OCI-LY7 (cell line): ENCODE measurements around the gene MBTD1. TPM values are rescaled to one million over a fixed set of nuclear protein-coding genes. Genes with fewer than 3 reads are reported as not detected.

Experiments
- BruUV-seq: library from RNA; stranded (reverse); fragments of 400-500 nt; replicated peaks from 2 replicates; lab custom pipeline; 2021; lab: Mats Ljungman, UMichigan
- CTCF ChIA-PET: fragments of 300-600 bp; sonication (Branson Sonifier 250); formaldehyde crosslinking; loops from one replicate; lab custom pipeline; 2022; ENCODE audit warnings: antibody characterized with exemption; ENCODE audit not compliant: unreplicated experiment; lab: Charles Lee
- POLR2A ChIA-PET: fragments of 300-600 bp; sonication (Branson Sonifier 250); formaldehyde crosslinking; loops from one replicate; lab custom pipeline; 2022; ENCODE audit warnings: antibody characterized with exemption; lab: Charles Lee
- DNase-seq: peaks from one replicate; pipeline ENCODE4 v3.0.0-alpha.2; 2015; ENCODE audit warnings: low spot score
- H2AFZ ChIP-seq: fragments of 200-600 bp; sonication (generic), shearing (Covaris generic); 2 replicates; pipeline ENCODE4 v1.6.1; 2014; ENCODE audit warnings: mild to moderate bottlenecking, antibody characterized with exemption, low read length, moderate library complexity
- H3K27ac ChIP-seq: fragments of 200-600 bp; sonication (generic); 2 replicates; pipeline ENCODE4 v1.5.1; 2014; ENCODE audit warnings: mixed run types, low read depth, mild to moderate bottlenecking, moderate library complexity, low read length, inconsistent platforms; ENCODE audit not compliant: poor library complexity, severe bottlenecking
- H3K36me3 ChIP-seq: fragments of 200-600 bp; sonication (generic); 2 replicates; pipeline ENCODE4 v1.6.1; 2014; ENCODE audit warnings: mild to moderate bottlenecking, antibody characterized with exemption, low read length, moderate library complexity, mixed read lengths; ENCODE audit not compliant: insufficient read depth
- H3K4me1 ChIP-seq: fragments of 200-600 bp; sonication (generic); 2 replicates; pipeline ENCODE4 v1.5.1; 2014; ENCODE audit warnings: mild to moderate bottlenecking, low read length; ENCODE audit not compliant: insufficient read depth, poor library complexity, severe bottlenecking
- H3K4me2 ChIP-seq: fragments of 200-600 bp; sonication (generic); 2 replicates; pipeline ENCODE4 v1.6.1; 2014; ENCODE audit warnings: mild to moderate bottlenecking, low read length
- H3K4me3 ChIP-seq: fragments of 200-600 bp; sonication (generic); 2 replicates; pipeline ENCODE4 v1.5.1; 2014; ENCODE audit warnings: mild to moderate bottlenecking, low read depth, low read length; ENCODE audit not compliant: poor library complexity, severe bottlenecking
- H3K79me2 ChIP-seq: fragments of 200-600 bp; sonication (generic); 2 replicates; pipeline ENCODE4 v1.6.1; 2016; ENCODE audit warnings: low read depth, mild to moderate bottlenecking, low read length, moderate library complexity, mixed read lengths; ENCODE audit not compliant: insufficient read depth
- H3K9me2 ChIP-seq: fragments of 200-600 bp; sonication (generic); 2 replicates; pipeline ENCODE4 v1.6.1; 2016; ENCODE audit warnings: mild to moderate bottlenecking, low read length, mixed read lengths; ENCODE audit not compliant: insufficient read depth
- H3K9me3 ChIP-seq: fragments of 200-600 bp; sonication (generic); 2 replicates; pipeline ENCODE4 v1.6.1; 2014; ENCODE audit warnings: mild to moderate bottlenecking, mixed run types, low read length, mixed read lengths
- H4K20me1 ChIP-seq: fragments of 200-600 bp; sonication (generic); 2 replicates; pipeline ENCODE4 v1.6.1; 2014; ENCODE audit warnings: mild to moderate bottlenecking, antibody characterized with exemption, low read length, moderate library complexity, mixed read lengths; ENCODE audit not compliant: insufficient read depth
- EZH2phosphoT487 ChIP-seq: fragments of 200-600 bp; sonication (generic); IDR thresholded peaks from 2 replicates; pipeline ENCODE4 v1.6.1; 2018; ENCODE audit warnings: low read depth, borderline replicate concordance, mild to moderate bottlenecking, mixed run types, antibody characterized with exemption, low read length, moderate library complexity, mixed read lengths
- intact Hi-C: fragments of 100-400 bp; cut with micrococcal nuclease; formaldehyde crosslinking; loops from one replicate; pipeline ENCODE4 v1.10.0; 2022; ENCODE audit not compliant: unreplicated experiment
- total RNA-seq, 2 experiments: library from RNA; depleted of rRNA in 1 of 2; stranded (reverse); fragments of >200 nt in 1 of 2; shearing (Covaris generic) in 1 of 2; gene quantifications; 2 replicates each; pipeline ENCODE4 v1.2.3, GENCODE V29; 2014 to 2022
- TF ChIP-seq, protein P1 (sequence below): fragments of 200-600 bp; sonication (generic); conservative IDR thresholded peaks from 2 replicates; pipeline ENCODE4 v1.5.1; 2014; ENCODE audit warnings: mild to moderate bottlenecking, antibody characterized with exemption, low read length, moderate library complexity, mixed read lengths

Gene MBTD1
- total RNA-seq, 2 experiments from 2014 or later: 17.3 to 39.1 TPM

DNA sequence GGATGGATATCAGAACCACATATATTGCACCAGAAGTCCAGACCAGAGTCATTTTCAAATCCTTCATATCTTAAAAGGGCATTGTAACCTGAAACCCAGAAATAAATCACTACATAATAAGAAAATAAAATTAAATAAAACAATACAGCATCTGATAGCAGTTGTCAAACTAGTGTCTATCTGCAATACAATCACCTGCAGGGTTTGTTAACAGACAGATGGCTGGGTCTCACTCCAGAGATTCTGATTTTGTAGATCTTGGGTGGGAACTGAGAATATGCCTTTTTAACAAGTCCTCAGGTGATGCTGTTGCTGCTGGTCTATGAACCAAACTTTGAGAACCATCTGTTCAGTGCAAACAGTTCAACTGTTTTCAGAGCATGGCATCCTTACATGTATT is 56.0 kb downstream of the MBTD1 start:
- DNase-seq: no peak
- no peak overlapping the region for H2AFZ ChIP-seq
- ChIA-PET POLR2A (interaction anchor here (0.7 kb wide), 1 partner anchor 24 kb away, joined by 3 read pairs; no protein-coding TSS in a partner anchor), CTCF (no interaction called here)
- no peaks in the 10 kb centered on the region for H4K20me1 ChIP-seq
- H3K4me3 ChIP-seq: no peak overlapping the region
- no TSS peak for BruUV-seq
- no peaks in the 10 kb centered on the region for H3K9me2 ChIP-seq
- H3K4me1 ChIP-seq: no peaks in the 10 kb centered on the region
- no peaks in the 10 kb centered on the region for H3K79me2 ChIP-seq
- TF ChIP-seq EZH2phosphoT487: no peak
- TF ChIP-seq, protein P1, sequence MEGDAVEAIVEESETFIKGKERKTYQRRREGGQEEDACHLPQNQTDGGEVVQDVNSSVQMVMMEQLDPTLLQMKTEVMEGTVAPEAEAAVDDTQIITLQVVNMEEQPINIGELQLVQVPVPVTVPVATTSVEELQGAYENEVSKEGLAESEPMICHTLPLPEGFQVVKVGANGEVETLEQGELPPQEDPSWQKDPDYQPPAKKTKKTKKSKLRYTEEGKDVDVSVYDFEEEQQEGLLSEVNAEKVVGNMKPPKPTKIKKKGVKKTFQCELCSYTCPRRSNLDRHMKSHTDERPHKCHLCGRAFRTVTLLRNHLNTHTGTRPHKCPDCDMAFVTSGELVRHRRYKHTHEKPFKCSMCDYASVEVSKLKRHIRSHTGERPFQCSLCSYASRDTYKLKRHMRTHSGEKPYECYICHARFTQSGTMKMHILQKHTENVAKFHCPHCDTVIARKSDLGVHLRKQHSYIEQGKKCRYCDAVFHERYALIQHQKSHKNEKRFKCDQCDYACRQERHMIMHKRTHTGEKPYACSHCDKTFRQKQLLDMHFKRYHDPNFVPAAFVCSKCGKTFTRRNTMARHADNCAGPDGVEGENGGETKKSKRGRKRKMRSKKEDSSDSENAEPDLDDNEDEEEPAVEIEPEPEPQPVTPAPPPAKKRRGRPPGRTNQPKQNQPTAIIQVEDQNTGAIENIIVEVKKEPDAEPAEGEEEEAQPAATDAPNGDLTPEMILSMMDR: no peak
- no peaks in the 10 kb centered on the region for H3K9me3 ChIP-seq
- H3K4me2 ChIP-seq: no peak overlapping the region
- no peak overlapping the region for H3K27ac ChIP-seq
- H3K36me3 ChIP-seq: peaks cover 96% of the 10 kb centered on the region
- intact Hi-C loops: no loop called here

- H2AFZ ChIP-seq: no peak overlapping the region
- BruUV-seq: no TSS peak
- no peaks in the 10 kb centered on the region for H3K79me2 ChIP-seq
- no peaks in the 10 kb centered on the region for H3K4me1 ChIP-seq
- DNase-seq: no peak
- peaks cover 84% of the 10 kb centered on the region for H3K36me3 ChIP-seq
- no peak overlapping the region for H3K27ac ChIP-seq
- H3K4me2 ChIP-seq: no peak overlapping the region
- POLR2A ChIA-PET: no interaction called here
- no peak overlapping the region for H3K4me3 ChIP-seq
- no peaks in the 10 kb centered on the region for H4K20me1 ChIP-seq
- H3K9me3 ChIP-seq: no peaks in the 10 kb centered on the region
- H3K9me2 ChIP-seq: no peaks in the 10 kb centered on the region
- intact Hi-C loops: no loop called here
- CTCF ChIA-PET: no interaction called here
- TF ChIP-seq, protein P1: no peak
- no peak for TF ChIP-seq EZH2phosphoT487
These were observed 59.0 kb downstream of the MBTD1 start for GRCh38 chr17:51200846-51201245.

DNA sequence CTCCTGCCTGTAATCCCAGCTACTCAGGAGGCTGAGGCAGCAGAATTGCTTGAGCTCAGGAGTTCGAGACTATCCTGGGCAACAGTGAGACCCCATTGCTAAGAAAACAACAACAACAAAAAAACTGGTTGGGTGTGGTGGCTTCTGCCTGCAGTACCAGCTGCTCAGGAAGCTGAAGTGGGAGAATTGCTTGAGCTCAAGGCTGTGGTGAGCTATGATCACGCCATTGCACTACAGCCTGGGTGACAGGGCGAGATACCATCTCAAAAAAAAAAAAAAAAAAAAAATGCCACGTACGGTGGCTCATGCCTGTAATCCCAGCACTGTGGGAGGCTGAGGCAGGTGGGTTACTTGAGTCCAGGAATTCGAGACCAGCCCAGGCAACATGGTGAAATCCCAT is 59.6 kb downstream of the MBTD1 start:
- Histone ChIP-seq H3K4me3 (no peak overlapping the region), H3K9me3 (no peaks in the 10 kb centered on the region), H3K36me3 (peaks cover 83% of the 10 kb centered on the region), H3K4me2 (no peak overlapping the region), H3K9me2 (no peaks in the 10 kb centered on the region), H3K79me2 (no peaks in the 10 kb centered on the region), H3K27ac (no peak overlapping the region), H3K4me1 (no peaks in the 10 kb centered on the region), H2AFZ (no peak overlapping the region), H4K20me1 (no peaks in the 10 kb centered on the region)
- BruUV-seq: no TSS peak
- POLR2A ChIA-PET: no interaction called here
- CTCF ChIA-PET: no interaction called here
- intact Hi-C loops: no loop called here
- DNase-seq: no peak
- TF ChIP-seq EZH2phosphoT487: no peak
- TF ChIP-seq, protein P1: no peak
